Smooth muscle cell of the coronary artery (primary cell): ENCODE data around the gene RADX. TPM values are rescaled to one million over a fixed set of nuclear protein-coding genes. Genes with fewer than 3 reads are reported as not detected.

Experiments
- total RNA-seq: library from RNA; depleted of rRNA; stranded (reverse); fragments of >200 nt; gene quantifications from 2 replicates; pipeline ENCODE4 v1.2.3, GENCODE V29; 2014; ENCODE audit warnings: low replicate concordance

RADX gene
- 0.59 and 1.7 TPM in 2 replicates for total RNA-seq

DNA sequence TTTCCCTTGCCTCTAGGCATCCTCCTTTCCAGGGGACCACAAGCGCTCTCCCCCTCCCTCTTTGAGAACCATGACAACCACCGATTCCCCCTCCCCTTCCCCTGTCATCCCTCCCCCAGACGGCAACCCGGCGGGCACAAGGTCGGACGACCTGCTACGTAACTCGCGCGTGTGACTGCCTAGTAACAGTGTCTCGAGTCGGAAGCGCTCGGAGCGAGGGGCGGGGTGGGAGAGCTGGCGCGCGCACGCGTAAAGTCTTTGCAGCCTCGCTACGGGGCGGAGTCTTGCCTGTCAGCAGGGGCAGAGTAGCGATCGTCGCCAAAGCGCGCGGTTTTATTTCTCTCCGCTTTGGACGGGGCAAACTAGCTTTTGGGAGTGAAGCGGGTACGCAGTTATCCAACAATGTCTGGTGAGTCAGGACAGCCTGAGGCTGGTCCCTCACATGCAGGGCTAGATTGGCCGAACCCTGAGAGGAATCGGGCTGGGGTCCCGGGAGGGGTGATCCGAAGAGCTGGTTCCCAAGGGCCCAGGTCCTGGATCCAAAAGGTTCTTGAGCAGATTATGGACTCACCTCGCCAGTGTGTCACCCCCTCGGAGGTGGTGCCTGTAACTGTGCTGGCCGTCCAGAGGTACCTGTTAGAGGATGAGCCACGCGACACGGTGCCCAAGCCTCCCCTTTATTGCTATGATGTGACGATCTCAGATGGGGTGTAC, at the start of gene RADX:
RADX (plus strand) TSS at position 300 of the 714 bp plus-strand sequence; CDS start at position 403, 103 bp downstream.

GRCh38 chrX:106726485-106727437, 115.0 kb downstream of the RADX start, which contains the start of gene RNF128:
Gene RNF128 (plus strand): TSS chrX:106726701. CDS start chrX:106726914, 213 bp downstream.

Other genes with a start within 250 kb of the RADX start
- gene RNF128, start 114.7 kb downstream of the RADX start, total RNA-seq, result 1.1 and 1.6 TPM in 2 replicates
- 6.6 and 12.1 TPM in 2 replicates for gene TBC1D8B, start 190.7 kb downstream of the RADX start, total RNA-seq